ENCODE results near the gene CFAP61.

Gene CFAP61

DNA sequence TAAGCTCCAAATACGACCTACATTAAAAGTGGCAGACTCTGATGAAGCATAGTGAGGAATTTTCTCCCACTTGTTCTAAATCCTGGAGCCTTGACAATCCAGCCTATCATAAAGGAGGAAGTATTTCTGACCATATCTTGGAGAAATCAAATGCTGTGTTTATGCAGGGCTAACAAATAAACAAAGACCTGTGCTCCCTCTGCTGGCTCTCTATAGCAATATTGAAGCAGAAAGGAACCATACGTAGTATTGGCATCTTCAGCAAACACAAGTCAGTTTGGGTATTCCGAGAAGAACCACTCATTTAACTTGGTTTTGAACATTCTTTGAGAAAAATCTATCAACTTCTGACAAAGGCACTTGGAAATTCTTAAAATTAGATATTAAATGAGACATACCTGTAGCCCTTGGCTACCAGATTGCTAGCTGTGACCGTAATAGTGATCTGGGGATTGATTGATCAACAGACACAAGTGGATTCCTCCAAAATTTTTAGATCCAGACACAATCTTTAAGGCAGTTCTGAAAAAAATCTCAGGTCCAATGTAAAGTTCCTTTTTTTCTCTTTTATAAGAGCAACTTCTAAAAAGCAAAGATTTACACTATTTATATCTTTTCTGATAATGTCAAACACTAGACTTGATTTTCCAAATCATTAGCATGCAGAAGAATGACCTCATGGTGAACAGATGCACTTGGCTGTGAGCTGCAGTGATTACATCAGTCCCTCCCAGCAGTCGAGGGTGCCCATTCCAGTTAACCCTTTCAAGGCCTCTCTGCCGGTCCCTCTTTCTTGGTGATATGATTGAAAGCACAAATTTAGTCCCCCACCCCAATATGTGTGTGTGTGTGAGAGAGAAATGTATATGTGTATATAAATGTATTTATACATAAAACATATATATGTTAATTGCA, 355.8 kb downstream of the CFAP61 start:
- H3K27ac ChIP-seq = no peak overlapping the region
- no peak for TF ChIP-seq ZFX (IDR thresholded peaks at IDR 0.05)
- TF ChIP-seq, protein P1, sequence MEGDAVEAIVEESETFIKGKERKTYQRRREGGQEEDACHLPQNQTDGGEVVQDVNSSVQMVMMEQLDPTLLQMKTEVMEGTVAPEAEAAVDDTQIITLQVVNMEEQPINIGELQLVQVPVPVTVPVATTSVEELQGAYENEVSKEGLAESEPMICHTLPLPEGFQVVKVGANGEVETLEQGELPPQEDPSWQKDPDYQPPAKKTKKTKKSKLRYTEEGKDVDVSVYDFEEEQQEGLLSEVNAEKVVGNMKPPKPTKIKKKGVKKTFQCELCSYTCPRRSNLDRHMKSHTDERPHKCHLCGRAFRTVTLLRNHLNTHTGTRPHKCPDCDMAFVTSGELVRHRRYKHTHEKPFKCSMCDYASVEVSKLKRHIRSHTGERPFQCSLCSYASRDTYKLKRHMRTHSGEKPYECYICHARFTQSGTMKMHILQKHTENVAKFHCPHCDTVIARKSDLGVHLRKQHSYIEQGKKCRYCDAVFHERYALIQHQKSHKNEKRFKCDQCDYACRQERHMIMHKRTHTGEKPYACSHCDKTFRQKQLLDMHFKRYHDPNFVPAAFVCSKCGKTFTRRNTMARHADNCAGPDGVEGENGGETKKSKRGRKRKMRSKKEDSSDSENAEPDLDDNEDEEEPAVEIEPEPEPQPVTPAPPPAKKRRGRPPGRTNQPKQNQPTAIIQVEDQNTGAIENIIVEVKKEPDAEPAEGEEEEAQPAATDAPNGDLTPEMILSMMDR (conservative IDR thresholded peaks at IDR 0.05) = peak; percentile 78

DNA sequence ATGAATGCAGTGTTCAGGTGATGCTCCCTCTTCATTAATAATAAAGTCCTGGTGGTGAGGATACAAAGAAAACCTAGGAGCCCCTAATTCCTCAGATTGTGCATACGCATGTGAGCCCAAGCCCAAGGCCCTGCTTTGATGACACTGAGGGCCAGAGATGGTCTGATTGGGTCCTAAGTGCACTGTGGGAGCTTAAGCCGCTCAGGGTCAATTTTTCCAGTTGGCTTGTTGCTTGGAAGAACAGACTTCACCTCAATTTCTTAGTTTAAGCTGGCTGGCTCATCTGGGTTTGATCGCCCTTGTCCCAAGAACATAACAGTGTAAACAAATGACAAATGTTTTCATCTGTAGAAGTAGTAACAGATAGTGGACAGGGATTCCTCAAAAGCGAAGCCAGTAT, 357.0 kb downstream of the CFAP61 start:
- H3K27ac ChIP-seq = no peak overlapping the region
- TF ChIP-seq, protein P1 (conservative IDR thresholded peaks at IDR 0.05) = no peak
- no peak for TF ChIP-seq ZFX (IDR thresholded peaks at IDR 0.05)

All from C4-2B (cell line).